H9 (cell line): ENCODE measurements around the gene EFNA5. TPM values are rescaled to one million over a fixed set of nuclear protein-coding genes. Genes with fewer than 3 reads are reported as not detected.

Experiments used
- DNase-seq: peaks from one replicate; pipeline ENCODE4 v3.0.0-alpha.2; 2017
- H2AFZ ChIP-seq: one replicate; pipeline ENCODE4 v1.6.1; 2013; ENCODE audit warnings: mild to moderate bottlenecking, low read length, control low read depth, moderate library complexity
- H2AK5ac ChIP-seq: 2 replicates; pipeline ENCODE4 v1.6.1; 2013; ENCODE audit warnings: low read length, control low read depth, mixed read lengths; ENCODE audit not compliant: insufficient read length
- H2BK120ac ChIP-seq: one replicate; pipeline ENCODE4 v1.6.1; 2013; ENCODE audit warnings: low read depth, mild to moderate bottlenecking, low read length, control low read depth, inconsistent platforms; ENCODE audit not compliant: poor library complexity, severe bottlenecking
- H2BK12ac ChIP-seq: 2 replicates; pipeline ENCODE4 v1.6.1; 2013; ENCODE audit warnings: low read length, control low read depth, mixed read lengths, low read depth; ENCODE audit not compliant: insufficient read length
- H2BK15ac ChIP-seq: 2 replicates; pipeline ENCODE4 v1.6.1; 2013; ENCODE audit warnings: low read depth, low read length, control low read depth
- H2BK20ac ChIP-seq: one replicate; pipeline ENCODE4 v1.6.1; 2013; ENCODE audit warnings: low read depth, mild to moderate bottlenecking, low read length, control low read depth, inconsistent platforms; ENCODE audit not compliant: poor library complexity, severe bottlenecking
- H2BK5ac ChIP-seq: 2 replicates; pipeline ENCODE4 v1.6.1; 2013; ENCODE audit warnings: low read length, control low read depth, mixed read lengths; ENCODE audit not compliant: insufficient read length
- H3K14ac ChIP-seq: 2 replicates; pipeline ENCODE4 v1.6.1; 2013; ENCODE audit warnings: low read length, control low read depth; ENCODE audit not compliant: insufficient read depth
- H3K18ac ChIP-seq: 2 replicates; pipeline ENCODE4 v1.6.1; 2013; ENCODE audit warnings: low read depth, mild to moderate bottlenecking, mixed read lengths, low read length, control low read depth; ENCODE audit not compliant: insufficient read length
- H3K23ac ChIP-seq: 2 replicates; pipeline ENCODE4 v1.6.1; 2013; ENCODE audit warnings: low read length, control low read depth, mixed read lengths, low read depth; ENCODE audit not compliant: insufficient read length
- H3K23me2 ChIP-seq: 2 replicates; pipeline ENCODE4 v1.6.1; 2013; ENCODE audit warnings: low read depth, mild to moderate bottlenecking, mixed read lengths, low read length, control low read depth; ENCODE audit not compliant: insufficient read length, poor library complexity, severe bottlenecking
- H3K27ac ChIP-seq: 2 replicates; pipeline ENCODE4 v1.5.1; 2013; ENCODE audit warnings: low read length, control low read depth, mixed read lengths, low read depth; ENCODE audit not compliant: insufficient read length
- H3K27me3 ChIP-seq: 2 replicates; pipeline ENCODE4 v1.6.1; 2013; ENCODE audit warnings: low read length, control low read depth, inconsistent platforms; ENCODE audit not compliant: insufficient read depth
- H3K4ac ChIP-seq: 2 replicates; pipeline ENCODE4 v1.6.1; 2013; ENCODE audit warnings: low read depth, mild to moderate bottlenecking, control low read depth, inconsistent platforms, low read length, moderate library complexity
- H3K4me1 ChIP-seq: 2 replicates; pipeline ENCODE4 v1.6.1; 2013; ENCODE audit warnings: low read length, control low read depth, inconsistent platforms; ENCODE audit not compliant: insufficient read depth
- H3K4me2 ChIP-seq: 2 replicates; pipeline ENCODE4 v1.6.1; 2013; ENCODE audit warnings: low read length, control low read depth, mixed read lengths; ENCODE audit not compliant: insufficient read length, insufficient read depth
- H3K56ac ChIP-seq: 2 replicates; pipeline ENCODE4 v1.6.1; 2013; ENCODE audit warnings: low read depth, mild to moderate bottlenecking, mixed read lengths, low read length, control low read depth; ENCODE audit not compliant: insufficient read length
- H3K79me1 ChIP-seq: 2 replicates; pipeline ENCODE4 v1.6.1; 2013; ENCODE audit warnings: low read depth, mild to moderate bottlenecking, moderate library complexity, low read length, control low read depth, inconsistent platforms; ENCODE audit not compliant: insufficient read depth, poor library complexity, severe bottlenecking
- H3K79me2 ChIP-seq: 2 replicates; pipeline ENCODE4 v1.6.1; 2013; ENCODE audit warnings: low read length, control low read depth, inconsistent platforms; ENCODE audit not compliant: insufficient read depth
- H3K9ac ChIP-seq: 2 replicates; pipeline ENCODE4 v1.6.1; 2013; ENCODE audit warnings: low read length, control low read depth, mixed read lengths; ENCODE audit not compliant: insufficient read length; ENCODE audit errors: extremely low read depth
- H3K9me3 ChIP-seq: one replicate; pipeline ENCODE4 v1.6.1; 2013; ENCODE audit warnings: low read depth, low read length, inconsistent platforms; ENCODE audit not compliant: control insufficient read depth
- H3T11ph ChIP-seq: one replicate; pipeline ENCODE4 v1.6.1; 2013; ENCODE audit warnings: mild to moderate bottlenecking, low read length, control low read depth, inconsistent platforms
- H4K20me1 ChIP-seq: one replicate; pipeline ENCODE4 v1.6.1; 2013; ENCODE audit not compliant: control insufficient read depth, insufficient read length, insufficient read depth
- H4K5ac ChIP-seq: 2 replicates; pipeline ENCODE4 v1.6.1; 2013; ENCODE audit warnings: low read depth, mild to moderate bottlenecking, mixed read lengths, low read length, control low read depth; ENCODE audit not compliant: insufficient read length
- H4K8ac ChIP-seq: replicated peaks from 2 replicates; pipeline ENCODE4 v1.6.1; 2013; ENCODE audit warnings: low read length, control low read depth, mixed read lengths, low read depth; ENCODE audit not compliant: insufficient read length
- H4K91ac ChIP-seq: 2 replicates; pipeline ENCODE4 v1.6.1; 2013; ENCODE audit warnings: low read depth, mild to moderate bottlenecking, moderate library complexity, mixed read lengths, low read length, control low read depth; ENCODE audit not compliant: insufficient read length
- H3K27ac Mint-ChIP-seq, 3 experiments: 2 replicates in 2 of 3; 3 replicates in 1 of 3; pipeline ENCODE4 v1.8.0; 2020 to 2021; ENCODE audit warnings: mixed read lengths in 3 of 3, mild to moderate bottlenecking in 1 of 3, moderate library complexity in 1 of 3
- H3K27me3 Mint-ChIP-seq: 2 replicates; pipeline ENCODE4 v1.8.0; 2021; ENCODE audit warnings: low read depth, mild to moderate bottlenecking, moderate library complexity, mixed read lengths
- H3K36me3 Mint-ChIP-seq, 3 experiments: 2 replicates in 2 of 3; 3 replicates in 1 of 3; pipeline ENCODE4 v1.8.0; 2020 to 2021; ENCODE audit warnings: low read depth in 3 of 3, mixed read lengths in 3 of 3; ENCODE audit not compliant: insufficient read depth in 1 of 3
- H3K4me1 Mint-ChIP-seq, 2 experiments: 2 replicates each; pipeline ENCODE4 v1.8.0; 2020; ENCODE audit warnings: mixed read lengths in 2 of 2
- H3K4me3 Mint-ChIP-seq, 2 experiments: 2 replicates in 1 of 2; 3 replicates in 1 of 2; pipeline ENCODE4 v1.8.0; 2020 to 2021; ENCODE audit warnings: mild to moderate bottlenecking in 2 of 2, mixed read lengths in 2 of 2, moderate library complexity in 1 of 2
- H3K9me3 Mint-ChIP-seq, 2 experiments: 2 replicates in 1 of 2; 3 replicates in 1 of 2; pipeline ENCODE4 v1.8.0; 2020; ENCODE audit warnings: mild to moderate bottlenecking in 2 of 2, mixed read lengths in 2 of 2, moderate library complexity in 1 of 2
- WGBS: extraction: QIAGEN DNeasy Blood & Tissue Kit; methylation state at CpG from one replicate; pipeline ENCODE4 v1.1.7; 2013; ENCODE audit warnings: missing lambda C conversion rate, low lambda C conversion rate, mixed read lengths; ENCODE audit not compliant: insufficient read length; ENCODE audit errors: extremely low coverage; 5-methylcytosine and 5-hydroxymethylcytosine counted together
- total RNA-seq: library from RNA; stranded (reverse); gene quantifications from 2 replicates; pipeline ENCODE4 v1.2.1, GENCODE V29; 2021
- TF ChIP-seq, protein P1 (sequence below): fragments of 200-600 bp; sonication (generic); conservative IDR thresholded peaks from 3 replicates; pipeline ENCODE4 v1.8.0; 2021; ENCODE audit warnings: antibody characterized with exemption, mild to moderate bottlenecking

Gene EFNA5
- total RNA-seq, 1 experiment from 2014 or later = 20.4 TPM

DNA sequence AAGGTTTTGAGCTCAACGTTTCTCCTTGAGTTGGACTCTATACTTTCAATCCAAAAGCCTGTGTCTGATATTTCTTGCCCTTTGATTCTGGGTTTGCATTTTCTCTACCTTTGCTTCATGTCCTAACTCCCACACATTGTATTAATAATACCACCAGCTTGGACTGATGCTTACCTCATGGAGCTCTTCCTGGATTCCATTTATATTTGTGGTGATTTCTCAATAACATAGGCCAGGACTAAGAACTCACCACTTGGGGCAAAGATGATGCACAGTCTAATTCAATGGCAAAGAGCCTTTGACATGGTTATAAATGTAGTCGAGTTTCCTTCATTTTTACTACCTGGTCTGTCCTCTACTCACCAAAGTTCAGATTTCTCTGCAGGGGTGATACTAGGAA lies 27.5 kb upstream of the EFNA5 start:
- H4K20me1 ChIP-seq = no peaks in the 10 kb centered on the region
- Mint-ChIP-seq H3K36me3 (peaks cover 0 to 6% (median 0%) of the 10 kb centered on the region in 3 experiments; a peak in 2 of 7 replicates), H3K4me1 (peaks cover 15 to 19% of the 10 kb centered on the region in 2 experiments), H3K9me3 (no peaks in the 10 kb centered on the region), H3K4me3 (no peak overlapping the region), H3K27ac (no peak overlapping the region), H3K27me3 (no peaks in the 10 kb centered on the region)
- H3K18ac ChIP-seq = no peak overlapping the region
- H3K27ac ChIP-seq = no peak overlapping the region
- no peaks in the 10 kb centered on the region for H3K23me2 ChIP-seq
- no peak overlapping the region for H3K23ac ChIP-seq
- H3K14ac ChIP-seq = no peak overlapping the region
- no peaks in the 10 kb centered on the region for H3K9me3 ChIP-seq
- no CpG with 5 or more reads among the region's 2 CpGs for WGBS
- TF ChIP-seq, protein P1, sequence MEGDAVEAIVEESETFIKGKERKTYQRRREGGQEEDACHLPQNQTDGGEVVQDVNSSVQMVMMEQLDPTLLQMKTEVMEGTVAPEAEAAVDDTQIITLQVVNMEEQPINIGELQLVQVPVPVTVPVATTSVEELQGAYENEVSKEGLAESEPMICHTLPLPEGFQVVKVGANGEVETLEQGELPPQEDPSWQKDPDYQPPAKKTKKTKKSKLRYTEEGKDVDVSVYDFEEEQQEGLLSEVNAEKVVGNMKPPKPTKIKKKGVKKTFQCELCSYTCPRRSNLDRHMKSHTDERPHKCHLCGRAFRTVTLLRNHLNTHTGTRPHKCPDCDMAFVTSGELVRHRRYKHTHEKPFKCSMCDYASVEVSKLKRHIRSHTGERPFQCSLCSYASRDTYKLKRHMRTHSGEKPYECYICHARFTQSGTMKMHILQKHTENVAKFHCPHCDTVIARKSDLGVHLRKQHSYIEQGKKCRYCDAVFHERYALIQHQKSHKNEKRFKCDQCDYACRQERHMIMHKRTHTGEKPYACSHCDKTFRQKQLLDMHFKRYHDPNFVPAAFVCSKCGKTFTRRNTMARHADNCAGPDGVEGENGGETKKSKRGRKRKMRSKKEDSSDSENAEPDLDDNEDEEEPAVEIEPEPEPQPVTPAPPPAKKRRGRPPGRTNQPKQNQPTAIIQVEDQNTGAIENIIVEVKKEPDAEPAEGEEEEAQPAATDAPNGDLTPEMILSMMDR = no peak
- no peak overlapping the region for H2BK5ac ChIP-seq
- H3K27me3 ChIP-seq = no peaks in the 10 kb centered on the region
- no peak overlapping the region for H4K91ac ChIP-seq
- H2AK5ac ChIP-seq = no peak overlapping the region
- no peak overlapping the region for H3T11ph ChIP-seq
- H2BK120ac ChIP-seq = no peak overlapping the region
- H3K4me2 ChIP-seq = no peak overlapping the region
- no peak overlapping the region for H3K4ac ChIP-seq
- H4K8ac ChIP-seq = no peak overlapping the region
- H3K56ac ChIP-seq = no peak overlapping the region
- no peak overlapping the region for H2AFZ ChIP-seq
- no peak for DNase-seq
- no peak overlapping the region for H2BK20ac ChIP-seq
- peaks cover 2% of the 10 kb centered on the region; the same call in 1 of the 2 replicates for H3K79me2 ChIP-seq
- H3K9ac ChIP-seq = no peak overlapping the region
- H3K79me1 ChIP-seq = no peaks in the 10 kb centered on the region
- H3K4me1 ChIP-seq = peaks cover 5% of the 10 kb centered on the region; the same call in 1 of the 2 replicates
- H2BK12ac ChIP-seq = no peak overlapping the region
- no peak overlapping the region for H2BK15ac ChIP-seq
- no peak overlapping the region for H4K5ac ChIP-seq
